ENCODE results near the gene TRIO. TPM values are rescaled to one million over a fixed set of nuclear protein-coding genes. Genes with fewer than 3 reads are reported as not detected.

Gene TRIO
- total RNA-seq, 1 donor from 2014 or later: 89.8 TPM

- intact Hi-C loops (cut with DNase I): no loop called here
- no peak for DNase-seq (ENCODE audit: low spot score)
Observed at GRCh38 chr5:14179446-14179845, 36.3 kb downstream of the TRIO start.

- intact Hi-C loops (cut with DNase I): no loop called here
- DNase-seq (ENCODE audit: low spot score): no peak
Observed at GRCh38 chr5:14180437-14180836, 37.3 kb downstream of the TRIO start.

GRCh38 chr5:14181299-14181968 is 38.3 kb downstream of the TRIO start:
- DNase-seq (ENCODE audit: low spot score): no peak
- intact Hi-C loops (cut with DNase I): no loop called here

GRCh38 chr5:14182761-14183160 is 39.6 kb downstream of the TRIO start:
- intact Hi-C loops (cut with DNase I): no loop called here
- DNase-seq (ENCODE audit: low spot score): no peak

GRCh38 chr5:14183187-14183939 is 40.2 kb downstream of the TRIO start:
- intact Hi-C loops (cut with DNase I): no loop called here
- DNase-seq (ENCODE audit: low spot score): no peak

- intact Hi-C loops (cut with DNase I): no loop called here
- no peak for DNase-seq (ENCODE audit: low spot score)
Observed at GRCh38 chr5:14184082-14184481, 40.9 kb downstream of the TRIO start.

- no peak for DNase-seq (ENCODE audit: low spot score)
- intact Hi-C loops (cut with DNase I): loop anchor here (5.0 kb wide), 1 partner anchor 42 kb away; the partner anchor contains the start of gene TRIO
Observed at GRCh38 chr5:14184725-14185124, 41.6 kb downstream of the TRIO start.

- intact Hi-C loops (cut with DNase I): loop anchor here (5.0 kb wide), 1 partner anchor 43 kb away; the partner anchor contains the start of gene TRIO
- DNase-seq (ENCODE audit: low spot score): no peak
Observed at GRCh38 chr5:14185326-14186058, 42.4 kb downstream of the TRIO start.

GRCh38 chr5:14186059-14186830 is 43.1 kb downstream of the TRIO start:
- no peak for DNase-seq (ENCODE audit: low spot score)
- intact Hi-C loops (cut with DNase I): loop anchor here (5.0 kb wide), 1 partner anchor 44 kb away; the partner anchor contains the start of gene TRIO

- DNase-seq (ENCODE audit: low spot score): no peak
- intact Hi-C loops (cut with DNase I): loop anchor here (5.0 kb wide), 1 partner anchor 45 kb away; the partner anchor contains the start of gene TRIO
Observed at GRCh38 chr5:14187157-14187556, 44.0 kb downstream of the TRIO start.

- no peak for DNase-seq (ENCODE audit: low spot score)
- intact Hi-C loops (cut with DNase I): loop anchor here (5.0 kb wide), 1 partner anchor 45 kb away; the partner anchor contains the start of gene TRIO
Observed at GRCh38 chr5:14187660-14188059, 44.5 kb downstream of the TRIO start.

GRCh38 chr5:14188778-14189177 is 45.6 kb downstream of the TRIO start:
- intact Hi-C loops (cut with DNase I): loop anchor here (5.0 kb wide), 1 partner anchor 46 kb away; the partner anchor contains the start of gene TRIO
- no peak for DNase-seq (ENCODE audit: low spot score)

- intact Hi-C loops (cut with DNase I): loop anchor here (5.0 kb wide), 1 partner anchor 47 kb away; the partner anchor contains the start of gene TRIO
- DNase-seq (ENCODE audit: low spot score): no peak
Observed at GRCh38 chr5:14189680-14190079, 46.5 kb downstream of the TRIO start.

- no peak for DNase-seq (ENCODE audit: low spot score)
- intact Hi-C loops (cut with DNase I): no loop called here
Observed at GRCh38 chr5:14190194-14191164, 47.3 kb downstream of the TRIO start.

GRCh38 chr5:14191325-14191724 is 48.2 kb downstream of the TRIO start:
- no peak for DNase-seq (ENCODE audit: low spot score)
- intact Hi-C loops (cut with DNase I): no loop called here

GRCh38 chr5:14193496-14193895 is 50.4 kb downstream of the TRIO start:
- no peak for DNase-seq (ENCODE audit: low spot score)
- intact Hi-C loops (cut with DNase I): no loop called here

GRCh38 chr5:14195588-14195987 is 52.4 kb downstream of the TRIO start:
- intact Hi-C loops (cut with DNase I): no loop called here
- DNase-seq (ENCODE audit: low spot score): no peak

GRCh38 chr5:14197056-14197455 is 53.9 kb downstream of the TRIO start:
- intact Hi-C loops (cut with DNase I): no loop called here
- no peak for DNase-seq (ENCODE audit: low spot score)

Data from cardiac septum (tissue), 1 donor.